Endothelial cell of umbilical vein (primary cell): ENCODE measurements around the gene PDE11A. TPM values are rescaled to one million over a fixed set of nuclear protein-coding genes. Genes with fewer than 3 reads are reported as not detected.

ENCODE experiments used
- BruUV-seq: library from RNA; stranded (reverse); fragments of 400-500 nt; replicated peaks from 2 replicates; lab custom pipeline; 2021; lab: Mats Ljungman, UMichigan
- CTCF ChIA-PET: fragments of 300-600, 350-600 bp; sonication (Branson Sonifier 250); formaldehyde crosslinking; loops from one replicate; lab custom pipeline; 2021; ENCODE audit warnings: antibody characterized with exemption, inconsistent platforms; lab: Charles Lee
- POLR2A ChIA-PET: fragments of 300-600, 350-600 bp; sonication (Branson Sonifier 250); formaldehyde crosslinking; loops from one replicate; lab custom pipeline; 2021; ENCODE audit warnings: antibody characterized with exemption, inconsistent platforms; lab: Charles Lee
- DNase-seq: peaks from one replicate; pipeline ENCODE4 v3.0.0-alpha.2; 2011; ENCODE audit warnings: low read depth, low spot score
- FAIRE-seq: peaks from 2 replicates; lab custom pipeline; 2011; peaks lifted over from hg19 to GRCh38; lab: Jason Lieb, UNC
- H2AFZ ChIP-seq: 2 replicates; pipeline ENCODE4 v1.6.0; 2012; ENCODE audit warnings: low read depth, low read length, control low read depth, inconsistent platforms
- H3K27ac ChIP-seq: 2 replicates; pipeline ENCODE4 v1.5.1; 2011; ENCODE audit warnings: low read depth, mild to moderate bottlenecking, control low read depth, low read length, moderate library complexity; ENCODE audit not compliant: insufficient read depth
- H3K27me3 ChIP-seq, 2 experiments: 2 replicates each; pipeline versions ENCODE4 v1.6.0 to v1.6.1; 2011; ENCODE audit warnings: low read length in 2 of 2, mixed read lengths in 1 of 2; ENCODE audit not compliant: control insufficient read depth in 2 of 2, insufficient read depth in 2 of 2
- H3K36me3 ChIP-seq, 2 experiments: 2 replicates in 1 of 2; 3 replicates in 1 of 2; pipeline ENCODE4 v1.5.1; 2011; ENCODE audit warnings: low read length in 2 of 2, mild to moderate bottlenecking in 1 of 2, moderate library complexity in 1 of 2; ENCODE audit not compliant: control insufficient read depth in 2 of 2, insufficient read depth in 2 of 2; ENCODE audit errors: extremely low read depth in 1 of 2
- H3K4me1 ChIP-seq: 3 replicates; pipeline ENCODE4 v1.5.1; 2011; ENCODE audit warnings: mild to moderate bottlenecking, low read length; ENCODE audit not compliant: control insufficient read depth, insufficient read depth; ENCODE audit errors: extremely low read depth
- H3K4me2 ChIP-seq: 2 replicates; pipeline ENCODE4 v1.6.1; 2011; ENCODE audit warnings: low read length, control low read depth, mixed read lengths; ENCODE audit not compliant: insufficient read depth
- H3K4me3 ChIP-seq, 3 experiments: fragments of 200-600 bp in 1 of 3; sonication (generic), shearing (Covaris generic) in 1 of 3; replicated peaks in 1 of 3; 2 replicates each; pipeline ENCODE4 v1.5.1; 2011 to 2016; ENCODE audit warnings: control low read depth in 3 of 3, low read length in 3 of 3, mild to moderate bottlenecking in 2 of 3, inconsistent platforms in 1 of 3, low read depth in 1 of 3, moderate library complexity in 1 of 3; ENCODE audit not compliant: insufficient read depth in 1 of 3
- H3K79me2 ChIP-seq: 2 replicates; pipeline ENCODE4 v1.6.0; 2012; ENCODE audit warnings: low read length, inconsistent platforms; ENCODE audit not compliant: control insufficient read depth, insufficient read depth
- H3K9ac ChIP-seq: replicated peaks from 2 replicates; pipeline ENCODE3; 2011; ENCODE audit warnings: low read length, control low read depth; ENCODE audit not compliant: insufficient read depth; ENCODE audit errors: extremely low read depth
- H3K9me1 ChIP-seq: replicated peaks from 3 replicates; pipeline ENCODE4 v1.6.0; 2011; ENCODE audit warnings: mild to moderate bottlenecking, low read length; ENCODE audit not compliant: control insufficient read depth, insufficient read depth; ENCODE audit errors: extremely low read depth
- H3K9me3 ChIP-seq: replicated peaks from 2 replicates; pipeline ENCODE4 v1.5.1; 2012; ENCODE audit warnings: low read length, inconsistent platforms; ENCODE audit not compliant: control insufficient read depth, insufficient read depth
- H4K20me1 ChIP-seq: replicated peaks from 2 replicates; pipeline ENCODE3; 2011; ENCODE audit warnings: mild to moderate bottlenecking, low read length; ENCODE audit not compliant: control insufficient read depth, insufficient read depth; ENCODE audit errors: extremely low read depth
- EZH2 ChIP-seq: IDR thresholded peaks from 2 replicates; pipeline ENCODE4 v1.6.1; 2012; ENCODE audit warnings: borderline replicate concordance, low read depth, mild to moderate bottlenecking, moderate library complexity, low read length, inconsistent platforms; ENCODE audit not compliant: severe bottlenecking
- FOS ChIP-seq: IDR thresholded peaks from 2 replicates; pipeline ENCODE4 v1.6.1; 2011; ENCODE audit warnings: mild to moderate bottlenecking, low read length, moderate library complexity, borderline replicate concordance; ENCODE audit not compliant: insufficient read depth
- GATA2 ChIP-seq: IDR thresholded peaks from 2 replicates; pipeline ENCODE4 v1.7.0; 2011; ENCODE audit warnings: low read depth, mild to moderate bottlenecking, moderate library complexity, mixed read lengths, low read length; ENCODE audit not compliant: insufficient read length, insufficient read depth
- JUN ChIP-seq: IDR thresholded peaks from 2 replicates; pipeline ENCODE4 v1.6.1; 2011; ENCODE audit warnings: borderline replicate concordance, low read depth; ENCODE audit not compliant: insufficient read length, insufficient read depth
- MAX ChIP-seq: IDR thresholded peaks from 2 replicates; pipeline ENCODE4 v1.6.1; 2011; ENCODE audit not compliant: insufficient read depth, insufficient read length
- MYC ChIP-seq: IDR thresholded peaks from one replicate; pipeline ENCODE4 v1.6.1; 2011; ENCODE audit warnings: mild to moderate bottlenecking, low read depth, low read length
- POLR2A ChIP-seq: IDR thresholded peaks from 2 replicates; pipeline ENCODE4 v1.6.1; 2012; ENCODE audit warnings: low read depth, mild to moderate bottlenecking, control low read depth, low read length
- POLR2AphosphoS5 ChIP-seq: IDR thresholded peaks from 2 replicates; pipeline ENCODE4 v1.6.1; 2012; ENCODE audit warnings: low read depth, mild to moderate bottlenecking, control low read depth, low read length, moderate library complexity; ENCODE audit not compliant: insufficient read depth
- dilution Hi-C: fragments of 300-500 bp; cut with MboI; formaldehyde crosslinking; loops from one replicate; pipeline ENCODE4 v1.15.0; 2019; ENCODE audit warnings: low sequenced_read_pairs; ENCODE audit not compliant: extremely low pct_ligation_motif_present
- intact Hi-C: fragments of 100-400 bp; cut with micrococcal nuclease; formaldehyde crosslinking; loops from one replicate; pipeline ENCODE4 v1.10.0; 2022
- polyA plus RNA-seq, 4 experiments: library from polyadenylated mRNA; depleted of rRNA in 3 of 4; stranded (reverse) in 3 of 4; unstranded in 1 of 4; fragments of >200 nt; gene quantifications; 2 replicates each; pipeline versions ENCODE4 v1.2.1 to v1.2.3, GENCODE V29; 2011 to 2012; ENCODE audit warnings: missing spikeins in 1 of 4
- total RNA-seq: library from RNA; stranded (reverse); gene quantifications from 2 replicates; pipeline ENCODE4 v1.2.3, GENCODE V29; 2021
- TF ChIP-seq, protein P1 (sequence below), 2 donors: IDR thresholded peaks; 1 replicate in 1 of 2; 2 replicates in 1 of 2; pipeline ENCODE4 v1.5.1; 2011; ENCODE audit warnings: low read length in 2 of 2, mild to moderate bottlenecking in 2 of 2, moderate library complexity in 2 of 2, control low read depth in 1 of 2, inconsistent platforms in 1 of 2, low read depth in 1 of 2; ENCODE audit not compliant: insufficient read depth in 1 of 2; ENCODE audit errors: extremely low read depth in 1 of 2

The PDE11A gene
- total and polyA plus RNA-seq, 2 donors (not counting 3 experiments of a cell fraction or from before 2014, with no cell fraction given): 0.07 to 0.51 TPM

GRCh38 chr2:177806025-177806424 lies 266.6 kb downstream of the PDE11A start:
- dilution Hi-C loops: no loop called here
- FAIRE-seq (no peak), DNase-seq (no peak)
- Histone ChIP-seq H3K36me3 (no peaks in the 10 kb centered on the region), H3K9me1 (no peaks in the 10 kb centered on the region), H3K9ac (no peak overlapping the region), H3K9me3 (no peaks in the 10 kb centered on the region), H3K4me1 (no peaks in the 10 kb centered on the region), H2AFZ (no peak overlapping the region), H3K27me3 (peaks cover 5 to 12% of the 10 kb centered on the region in 2 experiments), H3K4me3 (no peak overlapping the region), H3K4me2 (no peak overlapping the region), H4K20me1 (no peaks in the 10 kb centered on the region), H3K27ac (no peak overlapping the region), H3K79me2 (no peaks in the 10 kb centered on the region)
- TF ChIP-seq POLR2A (no peak), FOS (no peak), MYC (no peak), POLR2AphosphoS5 (no peak), GATA2 (no peak), MAX (no peak), EZH2 (no peak), JUN (no peak)
- TF ChIP-seq, protein P1, sequence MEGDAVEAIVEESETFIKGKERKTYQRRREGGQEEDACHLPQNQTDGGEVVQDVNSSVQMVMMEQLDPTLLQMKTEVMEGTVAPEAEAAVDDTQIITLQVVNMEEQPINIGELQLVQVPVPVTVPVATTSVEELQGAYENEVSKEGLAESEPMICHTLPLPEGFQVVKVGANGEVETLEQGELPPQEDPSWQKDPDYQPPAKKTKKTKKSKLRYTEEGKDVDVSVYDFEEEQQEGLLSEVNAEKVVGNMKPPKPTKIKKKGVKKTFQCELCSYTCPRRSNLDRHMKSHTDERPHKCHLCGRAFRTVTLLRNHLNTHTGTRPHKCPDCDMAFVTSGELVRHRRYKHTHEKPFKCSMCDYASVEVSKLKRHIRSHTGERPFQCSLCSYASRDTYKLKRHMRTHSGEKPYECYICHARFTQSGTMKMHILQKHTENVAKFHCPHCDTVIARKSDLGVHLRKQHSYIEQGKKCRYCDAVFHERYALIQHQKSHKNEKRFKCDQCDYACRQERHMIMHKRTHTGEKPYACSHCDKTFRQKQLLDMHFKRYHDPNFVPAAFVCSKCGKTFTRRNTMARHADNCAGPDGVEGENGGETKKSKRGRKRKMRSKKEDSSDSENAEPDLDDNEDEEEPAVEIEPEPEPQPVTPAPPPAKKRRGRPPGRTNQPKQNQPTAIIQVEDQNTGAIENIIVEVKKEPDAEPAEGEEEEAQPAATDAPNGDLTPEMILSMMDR (IDR thresholded peaks at IDR 0.05; ENCODE audit: extremely low read depth in 1 of 2, insufficient read depth in 1 of 2, low read depth in 1 of 2, low read length in 2 of 2): no peak
- BruUV-seq: no TSS peak
- ChIA-PET CTCF (no interaction called here), POLR2A (no interaction called here)
- intact Hi-C loops: no loop called here
